HepG2 (cell line): Measurements from ENCODE around the gene SYCE1L. TPM values are rescaled to one million over a fixed set of nuclear protein-coding genes. Genes with fewer than 3 reads are reported as not detected.

ENCODE experiments used
- ATAC-seq: fragments of 200-7000 bp; cut with Tn5 transposase; 3 replicates; pipeline ENCODE4 v1.9.1; 2020; ENCODE audit warnings: mild to moderate bottlenecking, moderate library complexity
- BruUV-seq: library from RNA; stranded (reverse); fragments of 400-500 nt; replicated peaks from 2 replicates; lab custom pipeline; 2021; lab: Mats Ljungman, UMichigan
- CTCF ChIA-PET: fragments of 300-600 bp; formaldehyde crosslinking; extraction: SDS; loops from one replicate; lab custom pipeline; 2021; ENCODE audit warnings: low total read pairs, inconsistent platforms, low intra/inter-chr PET ratio; lab: Yijun Ruan, JAX
- POLR2A ChIA-PET: fragments of 350-600 bp; sonication (Branson Sonifier 250); formaldehyde crosslinking; loops from one replicate; lab custom pipeline; 2020; ENCODE audit warnings: antibody characterized with exemption, inconsistent platforms; lab: Yijun Ruan, JAX
- DNase-seq: peaks from one replicate; pipeline ENCODE4 v3.0.0-alpha.2; 2015; ENCODE audit warnings: low spot score
- FAIRE-seq: peaks from 3 replicates; lab custom pipeline; 2011; peaks lifted over from hg19 to GRCh38; lab: Jason Lieb, UNC
- H2AFZ ChIP-seq: one replicate; pipeline ENCODE4 v1.6.1; 2011; ENCODE audit warnings: low read length, inconsistent platforms
- H3K27ac ChIP-seq: fragments of 300-600 bp; 3 replicates; pipeline ENCODE4 v1.8.0; 2011; ENCODE audit warnings: mixed run types, mild to moderate bottlenecking, mixed read lengths, low read length, inconsistent platforms; ENCODE audit not compliant: insufficient read depth; ENCODE audit errors: extremely low read length
- H3K27me3 ChIP-seq, 2 experiments: fragments of 200-600 bp in 1 of 2; 2 replicates in 1 of 2; 3 replicates in 1 of 2; pipeline versions ENCODE4 v1.6.0 to v1.8.0; 2011; ENCODE audit warnings: low read length in 2 of 2, mild to moderate bottlenecking in 2 of 2, moderate library complexity in 2 of 2, inconsistent platforms in 1 of 2; ENCODE audit not compliant: insufficient read depth in 2 of 2, control insufficient read depth in 1 of 2
- H3K36me3 ChIP-seq, 2 experiments: fragments of 200-600 bp in 1 of 2; replicated peaks in 1 of 2; 2 replicates in 1 of 2; 3 replicates in 1 of 2; pipeline versions ENCODE4 v1.5.1 to v1.8.0; 2011; ENCODE audit warnings: low read length in 2 of 2, inconsistent platforms in 1 of 2; ENCODE audit not compliant: insufficient read depth in 2 of 2, control insufficient read depth in 1 of 2
- H3K4me1 ChIP-seq: 2 replicates; pipeline ENCODE4 v1.5.1; 2012; ENCODE audit warnings: low read length, inconsistent platforms; ENCODE audit not compliant: insufficient read depth
- H3K4me2 ChIP-seq: 2 replicates; pipeline ENCODE4 v1.6.0; 2011; ENCODE audit warnings: low read depth, low read length, inconsistent platforms
- H3K4me3 ChIP-seq, 3 experiments: fragments of 200-600 bp in 1 of 3; sonication (generic), shearing (Covaris generic) in 1 of 3; replicated peaks in 1 of 3; 2 replicates each; pipeline ENCODE4 v1.5.1; 2011 to 2016; ENCODE audit warnings: low read length in 3 of 3, inconsistent platforms in 2 of 3, low read depth in 2 of 3, mild to moderate bottlenecking in 2 of 3, control low read depth in 1 of 3, mixed read lengths in 1 of 3; ENCODE audit not compliant: insufficient read depth in 1 of 3
- H3K79me2 ChIP-seq: one replicate; pipeline ENCODE4 v1.6.1; 2011; ENCODE audit warnings: low read length, inconsistent platforms; ENCODE audit not compliant: insufficient read depth
- H3K9ac ChIP-seq: 2 replicates; pipeline ENCODE4 v1.6.0; 2011; ENCODE audit warnings: mild to moderate bottlenecking, low read depth, low read length, inconsistent platforms; ENCODE audit not compliant: insufficient read depth
- H3K9me3 ChIP-seq: 2 replicates; pipeline ENCODE4 v1.5.1; 2012; ENCODE audit warnings: mild to moderate bottlenecking, low read length
- H4K20me1 ChIP-seq: 2 replicates; pipeline ENCODE4 v1.6.0; 2011; ENCODE audit warnings: inconsistent platforms, mild to moderate bottlenecking, low read length, moderate library complexity; ENCODE audit not compliant: insufficient read depth
- ATF3 ChIP-seq: sonication (generic); formaldehyde crosslinking; IDR thresholded peaks from 2 replicates; pipeline ENCODE4 v1.4.0; 2020; ENCODE audit warnings: missing genetic modification reagents
- IRF9 ChIP-seq: sonication (generic); formaldehyde crosslinking; IDR thresholded peaks from 2 replicates; pipeline ENCODE4 v1.8.0; 2022; ENCODE audit warnings: missing genetic modification reagents, mild to moderate bottlenecking, borderline replicate concordance
- MIXL1 ChIP-seq: IDR thresholded peaks from 2 replicates; pipeline ENCODE4 v1.6.1; 2016
- MYC ChIP-seq: sonication (generic); formaldehyde crosslinking; IDR thresholded peaks from 2 replicates; pipeline ENCODE4 v1.9.0; 2021; ENCODE audit warnings: missing genetic modification reagents, borderline replicate concordance
- NR2F6 ChIP-seq, 2 experiments: IDR thresholded peaks; 2 replicates each; pipeline ENCODE4 v1.6.1; 2016; ENCODE audit warnings: antibody characterized with exemption in 1 of 2, mild to moderate bottlenecking in 1 of 2
- RBAK ChIP-seq: sonication (generic); formaldehyde crosslinking; IDR thresholded peaks from 2 replicates; pipeline ENCODE4 v1.5.1; 2020; ENCODE audit warnings: mild to moderate bottlenecking, missing genetic modification reagents
- SETDB1 ChIP-seq: sonication (generic); formaldehyde crosslinking; IDR thresholded peaks from 2 replicates; pipeline ENCODE4 v1.5.1; 2020; ENCODE audit warnings: missing genetic modification reagents, mild to moderate bottlenecking, borderline replicate concordance
- SMARCC2 ChIP-seq: fragments of 450-650 bp; IDR thresholded peaks from 2 replicates; pipeline ENCODE4 v1.6.1; 2017; ENCODE audit warnings: antibody characterized with exemption, mild to moderate bottlenecking
- SMYD3 ChIP-seq: sonication (generic); formaldehyde crosslinking; IDR thresholded peaks from 2 replicates; pipeline ENCODE4 v1.8.1; 2023; ENCODE audit warnings: mild to moderate bottlenecking, missing genetic modification reagents
- THAP9 ChIP-seq: sonication (generic); formaldehyde crosslinking; IDR thresholded peaks from 2 replicates; pipeline ENCODE4; 2020; ENCODE audit warnings: missing genetic modification reagents, mild to moderate bottlenecking, borderline replicate concordance
- ZNF263 ChIP-seq: sonication (generic); formaldehyde crosslinking; IDR thresholded peaks from 2 replicates; pipeline ENCODE4 v1.4.0; 2020; ENCODE audit warnings: missing genetic modification reagents
- ZNF660 ChIP-seq: sonication (generic); formaldehyde crosslinking; IDR thresholded peaks from 2 replicates; pipeline ENCODE4 v1.5.1; 2020; ENCODE audit warnings: mild to moderate bottlenecking, low read depth, missing genetic modification reagents, borderline replicate concordance
- ZNF883 ChIP-seq: sonication (generic); formaldehyde crosslinking; IDR thresholded peaks from 2 replicates; pipeline ENCODE4 v1.5.1; 2020; ENCODE audit warnings: mild to moderate bottlenecking, missing genetic modification reagents; ENCODE audit errors: not compliant biosample characterization
- WGBS: methylation state at CpG from one replicate; pipeline ENCODE4 v1.1.6; 2017; ENCODE audit warnings: low lambda C conversion rate; 5-methylcytosine and 5-hydroxymethylcytosine counted together
- in situ Hi-C: cut with HindIII; loops from 2 replicates; pipeline ENCODE4 v1.10.0; 2017; ENCODE audit warnings: low pct_unique_long_range_greater_than_20kb; ENCODE audit not compliant: extremely low pct_ligation_motif_present
- intact Hi-C: fragments of 100-400 bp; cut with micrococcal nuclease; formaldehyde crosslinking; loops from one replicate; pipeline ENCODE4 v1.10.0; 2022; ENCODE audit not compliant: unreplicated experiment
- polyA plus RNA-seq, 8 experiments: library from polyadenylated mRNA; depleted of rRNA in 3 of 8; stranded (reverse) in 7 of 8; unstranded in 1 of 8; fragments of >200 nt; fragmentation: Illumina TruSeq in 4 of 8; extraction: Trizol in 4 of 8; gene quantifications; 2 replicates each; pipeline versions ENCODE4 v1.2.1 to v1.2.3, GENCODE V29; 2011 to 2016; ENCODE audit warnings: low read depth in 4 of 8, missing spikeins in 1 of 8, mixed read lengths in 1 of 8; ENCODE audit not compliant: insufficient read depth in 1 of 8
- total RNA-seq, 5 experiments: library from RNA; depleted of rRNA; stranded (reverse); fragments of >200 nt; fragmentation: Illumina TruSeq; extraction: Trizol; gene quantifications; 2 replicates each; pipeline ENCODE4 v1.2.3, GENCODE V29; 2016; ENCODE audit warnings: low read depth in 1 of 5

Gene SYCE1L
- total and polyA plus RNA-seq, 2 of the 13 experiments (the other 11 are each of a cell fraction or from before 2014, with no cell fraction given) = 0.22 TPM; not detected in 1

- in situ Hi-C loops = loop anchor here (25.0 kb wide), 1 partner anchor 735 kb away; no protein-coding TSS in a partner anchor
- TF ChIP-seq SMYD3 (CRISPR knock-in tag) = no peak
- TF ChIP-seq RBAK = no peak
- TF ChIP-seq ZNF660 (CRISPR knock-in tag) = no peak
- TF ChIP-seq SETDB1 (CRISPR knock-in tag) = no peak
- no peak for TF ChIP-seq MIXL1
- no peak for TF ChIP-seq IRF9 (CRISPR knock-in tag)
- TF ChIP-seq SMARCC2 = no peak
- no peak for TF ChIP-seq ATF3 (CRISPR knock-in tag)
- TF ChIP-seq ZNF883 = no peak
- TF ChIP-seq MYC = no peak
- TF ChIP-seq NR2F6 (IDR thresholded peaks at IDR 0.05) = no peak
- no peak for TF ChIP-seq NR2F6 (CRISPR knock-in tag; IDR thresholded peaks at IDR 0.05)
- no peak for TF ChIP-seq THAP9 (CRISPR knock-in tag)
- TF ChIP-seq ZNF263 (CRISPR knock-in tag) = no peak
Measured at GRCh38 chr16:77227745-77228144, 28.5 kb downstream of the SYCE1L start.

More at GRCh38 chr16:77227745-77228144, 28.5 kb downstream of the SYCE1L start:
- Histone ChIP-seq H3K27ac (no peak overlapping the region), H3K79me2 (no peaks in the 10 kb centered on the region), H3K27me3 (peaks cover 0 to 7% of the 10 kb centered on the region in 2 experiments; a peak in 1 of 5 replicates), H2AFZ (no peak overlapping the region), H3K9me3 (no peaks in the 10 kb centered on the region), H3K9ac (no peak overlapping the region), H4K20me1 (no peaks in the 10 kb centered on the region), H3K36me3 (no peaks in the 10 kb centered on the region), H3K4me2 (no peak overlapping the region), H3K4me1 (no peaks in the 10 kb centered on the region), H3K4me3 (no peak overlapping the region)
- no peak for FAIRE-seq
- DNase-seq = no peak
- WGBS = 4% methylated on average over 5 of the region's 5 CpGs
- BruUV-seq = no TSS peak
- ChIA-PET CTCF (no interaction called here), POLR2A (no interaction called here)
- intact Hi-C loops = no loop called here
- ATAC-seq = no peak
